IPS-15b (cell line): ENCODE measurements around the gene ASNS.
"Not testable (repeated sequence)": the region's sequence is repeated elsewhere in the genome, so short reads cannot be mapped to it uniquely, and the experiment has no call there.

Experiments
- H3K27me3 ChIP-seq: one replicate; pipeline ENCODE4 v1.6.1; 2013; ENCODE audit warnings: low read length; ENCODE audit not compliant: control insufficient read depth, insufficient read depth
- H3K36me3 ChIP-seq: one replicate; pipeline ENCODE4 v1.6.1; 2013; ENCODE audit warnings: low read length; ENCODE audit not compliant: control insufficient read depth, insufficient read depth
- H3K4me1 ChIP-seq: one replicate; pipeline ENCODE4 v1.6.1; 2013; ENCODE audit warnings: mild to moderate bottlenecking, low read length; ENCODE audit not compliant: control insufficient read depth, insufficient read depth
- H3K4me3 ChIP-seq: one replicate; pipeline ENCODE4 v1.5.1; 2013; ENCODE audit warnings: low read depth, low read length
- H3K9ac ChIP-seq: one replicate; pipeline ENCODE4 v1.6.1; 2013; ENCODE audit warnings: low read depth, mild to moderate bottlenecking, low read length
- H3K9me3 ChIP-seq: one replicate; pipeline ENCODE4 v1.6.1; 2013; ENCODE audit warnings: mild to moderate bottlenecking, low read length; ENCODE audit not compliant: control insufficient read depth, insufficient read depth

ASNS gene, protein sequence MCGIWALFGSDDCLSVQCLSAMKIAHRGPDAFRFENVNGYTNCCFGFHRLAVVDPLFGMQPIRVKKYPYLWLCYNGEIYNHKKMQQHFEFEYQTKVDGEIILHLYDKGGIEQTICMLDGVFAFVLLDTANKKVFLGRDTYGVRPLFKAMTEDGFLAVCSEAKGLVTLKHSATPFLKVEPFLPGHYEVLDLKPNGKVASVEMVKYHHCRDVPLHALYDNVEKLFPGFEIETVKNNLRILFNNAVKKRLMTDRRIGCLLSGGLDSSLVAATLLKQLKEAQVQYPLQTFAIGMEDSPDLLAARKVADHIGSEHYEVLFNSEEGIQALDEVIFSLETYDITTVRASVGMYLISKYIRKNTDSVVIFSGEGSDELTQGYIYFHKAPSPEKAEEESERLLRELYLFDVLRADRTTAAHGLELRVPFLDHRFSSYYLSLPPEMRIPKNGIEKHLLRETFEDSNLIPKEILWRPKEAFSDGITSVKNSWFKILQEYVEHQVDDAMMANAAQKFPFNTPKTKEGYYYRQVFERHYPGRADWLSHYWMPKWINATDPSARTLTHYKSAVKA

GRCh38 chr7:97872025-97872669 lies at the start of gene ASNS:
TSS of gene ASNS (minus strand) at chr7:97872408. CDS start at chr7:97869156, 3,252 bp downstream.
- peaks cover 9% of the 10 kb centered on the region for H3K4me1 ChIP-seq
- no peaks in the 10 kb centered on the region for H3K36me3 ChIP-seq
- peak within 1 kb of the TSS; percentile 90 for H3K4me3 ChIP-seq
- no peaks in the 10 kb centered on the region for H3K9me3 ChIP-seq
- H3K27me3 ChIP-seq = peaks cover 18% of the 10 kb centered on the region
- peak within 1 kb of the TSS; percentile 74 for H3K9ac ChIP-seq

GRCh38 chr7:97921254-97921653 lies 49.0 kb upstream of the ASNS start:
- not testable (repeated sequence) for H3K27me3 ChIP-seq, H3K9me3 ChIP-seq, H3K36me3 ChIP-seq, H3K4me3 ChIP-seq, H3K9ac ChIP-seq, H3K4me1 ChIP-seq

- H3K36me3 ChIP-seq, H3K27me3 ChIP-seq, H3K4me3 ChIP-seq, H3K9me3 ChIP-seq, H3K9ac ChIP-seq, H3K4me1 ChIP-seq: not testable (repeated sequence)
Measured at GRCh38 chr7:97915267-97915666, 43.1 kb upstream of the ASNS start.

DNA sequence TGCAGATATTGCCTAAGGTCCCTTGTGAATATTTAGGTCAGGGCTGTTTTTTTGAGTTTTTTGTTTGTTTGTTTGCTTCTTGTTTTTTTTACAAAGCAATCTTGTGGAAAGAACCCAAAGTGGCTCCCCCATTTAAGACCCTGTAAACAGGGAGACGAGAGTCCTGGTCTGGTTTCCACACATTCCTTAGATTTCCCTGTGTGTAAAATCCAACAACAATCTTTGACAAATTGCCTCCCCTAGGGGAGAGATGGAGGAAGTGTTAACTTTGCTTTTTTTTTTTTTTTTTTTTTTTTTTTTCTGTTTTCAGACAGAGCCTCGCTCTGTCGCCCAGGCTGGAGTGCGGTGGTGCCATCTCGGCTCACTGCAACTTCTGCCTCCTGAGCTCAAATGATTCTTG lies 40.1 kb upstream of the ASNS start:
- H3K9me3 ChIP-seq, H3K27me3 ChIP-seq, H3K4me1 ChIP-seq, H3K4me3 ChIP-seq, H3K36me3 ChIP-seq, H3K9ac ChIP-seq: not testable (repeated sequence)

GRCh38 chr7:97896893-97897292 lies 24.7 kb upstream of the ASNS start:
- not testable (repeated sequence) for H3K27me3 ChIP-seq, H3K9ac ChIP-seq, H3K4me3 ChIP-seq, H3K9me3 ChIP-seq, H3K36me3 ChIP-seq, H3K4me1 ChIP-seq

DNA sequence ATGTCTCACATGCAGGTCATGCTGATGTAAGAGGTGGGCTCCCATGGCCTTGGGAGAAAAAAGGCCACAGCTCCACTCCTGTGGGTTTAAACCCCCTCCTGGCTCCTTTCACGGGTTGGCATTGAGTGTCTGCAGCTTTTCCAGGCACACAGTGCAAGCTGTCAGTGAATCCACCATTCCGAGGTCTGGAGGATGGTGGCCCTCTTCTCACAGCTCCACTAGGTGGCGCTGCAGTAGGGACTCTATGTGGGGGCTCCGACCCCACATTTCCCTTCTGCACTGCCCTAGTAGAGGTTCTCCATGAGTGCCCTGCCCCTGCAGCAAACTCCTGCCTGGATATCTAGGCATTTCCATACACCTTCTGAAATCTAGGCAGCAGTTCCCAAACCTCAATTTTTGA lies 19.5 kb upstream of the ASNS start:
- H3K27me3 ChIP-seq, H3K9me3 ChIP-seq, H3K4me1 ChIP-seq, H3K4me3 ChIP-seq, H3K9ac ChIP-seq, H3K36me3 ChIP-seq: not testable (repeated sequence)

DNA sequence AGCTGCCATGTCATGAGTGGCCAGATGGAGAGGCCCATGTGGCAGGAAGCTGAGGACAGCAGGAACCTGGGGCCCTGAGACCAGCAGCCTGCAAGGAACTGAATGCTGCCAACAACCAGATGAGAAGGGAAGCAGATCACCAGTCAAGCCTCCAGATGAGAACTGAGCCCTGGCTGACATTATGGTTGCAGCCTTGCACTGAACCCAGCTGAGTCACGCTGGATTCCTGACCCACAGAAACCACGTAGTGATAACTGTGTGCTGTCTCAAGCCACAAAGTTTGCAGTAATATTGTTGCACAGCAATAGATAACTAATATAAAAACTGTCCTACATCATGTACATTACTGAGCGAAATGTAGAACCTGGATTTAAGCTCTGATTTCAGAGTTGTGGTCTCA lies 7.3 kb upstream of the ASNS start:
- H3K9me3 ChIP-seq, H3K27me3 ChIP-seq, H3K4me3 ChIP-seq, H3K36me3 ChIP-seq, H3K4me1 ChIP-seq, H3K9ac ChIP-seq: not testable (repeated sequence)

GRCh38 chr7:97874894-97875293 lies 2.7 kb upstream of the ASNS start:
- not testable (repeated sequence) for H3K9ac ChIP-seq, H3K9me3 ChIP-seq, H3K4me1 ChIP-seq, H3K36me3 ChIP-seq, H3K4me3 ChIP-seq
- peaks cover 18% of the 10 kb centered on the region for H3K27me3 ChIP-seq

- Histone ChIP-seq H3K9me3 (no peaks in the 10 kb centered on the region), H3K9ac (no peak overlapping the region), H3K27me3 (peaks cover 18% of the 10 kb centered on the region), H3K4me1 (peaks cover 9% of the 10 kb centered on the region), H3K4me3 (no peak overlapping the region), H3K36me3 (no peaks in the 10 kb centered on the region)
Measured at GRCh38 chr7:97873606-97874005, 1.4 kb upstream of the ASNS start.

GRCh38 chr7:97871659-97872024 lies 566 bp downstream of the ASNS start:
- Histone ChIP-seq H3K27me3 (peaks cover 18% of the 10 kb centered on the region), H3K4me1 (peaks cover 9% of the 10 kb centered on the region), H3K9me3 (no peaks in the 10 kb centered on the region), H3K4me3 (peak overlapping the region; percentile 90), H3K36me3 (no peaks in the 10 kb centered on the region), H3K9ac (peak overlapping the region; percentile 74)

DNA sequence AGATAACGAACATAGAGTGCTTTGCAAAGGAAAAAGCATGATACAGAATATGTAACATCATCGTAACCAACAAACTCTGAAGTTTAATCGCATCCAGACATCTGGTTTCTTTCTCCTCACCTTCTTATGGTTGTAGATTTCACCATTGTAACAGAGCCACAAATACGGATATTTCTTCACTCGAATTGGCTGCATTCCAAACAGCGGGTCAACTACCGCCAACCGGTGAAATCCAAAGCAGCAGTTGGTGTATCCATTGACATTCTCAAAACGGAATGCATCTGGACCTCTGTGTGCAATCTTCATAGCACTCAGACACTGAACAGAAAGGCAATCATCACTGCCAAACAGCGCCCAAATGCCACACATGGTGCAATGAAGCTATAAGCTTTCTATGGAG lies 3.4 kb downstream of the ASNS start:
- Histone ChIP-seq H3K9ac (no peak overlapping the region), H3K27me3 (peaks cover 9% of the 10 kb centered on the region), H3K4me3 (no peak overlapping the region), H3K9me3 (no peaks in the 10 kb centered on the region), H3K4me1 (peaks cover 9% of the 10 kb centered on the region), H3K36me3 (no peaks in the 10 kb centered on the region)

DNA sequence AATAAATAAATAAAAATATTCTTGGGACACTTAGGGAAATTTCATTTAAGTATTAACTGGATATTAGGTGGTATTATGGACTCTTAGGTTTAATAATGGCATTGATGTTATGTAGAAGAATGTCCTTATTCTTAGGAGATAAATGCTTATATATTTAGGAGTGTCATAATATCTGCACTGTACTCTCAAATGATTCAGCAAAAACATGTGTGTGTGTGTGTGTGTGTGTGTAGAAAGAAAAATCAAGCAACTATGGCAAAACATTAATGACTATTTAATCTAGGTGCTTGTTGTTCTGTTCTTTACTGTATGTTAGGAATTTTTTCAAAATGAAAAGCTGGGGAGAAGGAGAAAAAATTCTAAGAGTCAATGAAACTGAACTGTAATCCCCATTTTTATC lies 3.9 kb downstream of the ASNS start:
- Histone ChIP-seq H3K4me3 (no peak overlapping the region), H3K4me1 (peaks cover 4% of the 10 kb centered on the region), H3K27me3 (peaks cover 5% of the 10 kb centered on the region), H3K36me3 (no peaks in the 10 kb centered on the region), H3K9me3 (no peaks in the 10 kb centered on the region), H3K9ac (no peak overlapping the region)
